COLO829 (cell line): ENCODE data around the gene SLC34A1.
"Not testable (repeated sequence)": the region's sequence is repeated elsewhere in the genome, so short reads cannot be mapped to it uniquely, and the experiment has no call there.

ENCODE experiments used
- DNase-seq: peaks from one replicate; pipeline ENCODE4 v3.0.0; 2012; ENCODE audit warnings: low spot score

Gene SLC34A1

GRCh38 chr5:177384134-177384533, at the start of gene SLC34A1:
Gene SLC34A1, plus strand, starts transcription at chr5:177384434. Its CDS starts 1,308 bp downstream, at chr5:177385742.
- DNase-seq = no peak

- DNase-seq = no peak
These were observed 49.2 kb upstream of the SLC34A1 start for GRCh38 chr5:177334781-177335700.

- no peak for DNase-seq
These were observed 48.6 kb upstream of the SLC34A1 start for GRCh38 chr5:177335701-177336065.

GRCh38 chr5:177336112-177336511, 48.1 kb upstream of the SLC34A1 start:
- DNase-seq = no peak

- DNase-seq = no peak
These were observed 47.4 kb upstream of the SLC34A1 start for GRCh38 chr5:177336603-177337494.

- no peak for DNase-seq
These were observed 45.8 kb upstream of the SLC34A1 start for GRCh38 chr5:177338251-177339106.

GRCh38 chr5:177339107-177339638, 45.1 kb upstream of the SLC34A1 start:
- DNase-seq = no peak

GRCh38 chr5:177343000-177343399, 41.2 kb upstream of the SLC34A1 start:
- DNase-seq = not testable (repeated sequence)

GRCh38 chr5:177343777-177344176, 40.5 kb upstream of the SLC34A1 start:
- DNase-seq = no peak

GRCh38 chr5:177344891-177345290, 39.3 kb upstream of the SLC34A1 start:
- no peak for DNase-seq

GRCh38 chr5:177346820-177347219, 37.4 kb upstream of the SLC34A1 start:
- DNase-seq = no peak

- no peak for DNase-seq
These were observed 36.5 kb upstream of the SLC34A1 start for GRCh38 chr5:177347699-177348098.

GRCh38 chr5:177349362-177349647, 34.9 kb upstream of the SLC34A1 start:
- DNase-seq = no peak

GRCh38 chr5:177349762-177350161, 34.5 kb upstream of the SLC34A1 start:
- DNase-seq = no peak

GRCh38 chr5:177350776-177351391, 33.4 kb upstream of the SLC34A1 start:
- DNase-seq = no peak

GRCh38 chr5:177351392-177352329, 32.6 kb upstream of the SLC34A1 start, which contains the start of gene LMAN2:
Gene LMAN2, minus strand, starts transcription at chr5:177351668. Its CDS starts 21 bp downstream, at chr5:177351647.
- peak; percentile 89 for DNase-seq

GRCh38 chr5:177353093-177353492, 31.1 kb upstream of the SLC34A1 start:
- no peak for DNase-seq

- no peak for DNase-seq
These were observed 30.0 kb upstream of the SLC34A1 start for GRCh38 chr5:177354256-177354655.

- DNase-seq = no peak
These were observed 29.5 kb upstream of the SLC34A1 start for GRCh38 chr5:177354711-177355110.
